ENCODE measurements around the gene WNT1.

Gene WNT1

GRCh38 chr12:48977290-48978281 is 536 bp upstream of the WNT1 start:
- Histone ChIP-seq H3K4me3 (ENCODE audit: low read length) (no peak overlapping the region; the same call in none of the 2 replicates), H3K9me3 (replicated peaks; ENCODE audit: insufficient read depth, low read length) (no peaks in the 10 kb centered on the region), H3K4me1 (ENCODE audit: low read length) (peaks cover 41% of the 10 kb centered on the region), H3K27me3 (replicated peaks; ENCODE audit: insufficient read depth, low read length) (peaks cover 95% of the 10 kb centered on the region), H3K79me2 (ENCODE audit: low read length) (no peaks in the 10 kb centered on the region), H3F3A (ENCODE audit: insufficient read depth, low read length) (no peaks in the 10 kb centered on the region), H3K36me3 (replicated peaks; ENCODE audit: insufficient read depth, low read length) (no peaks in the 10 kb centered on the region), H3K9me2 (replicated peaks; ENCODE audit: insufficient read depth, low read length) (no peaks in the 10 kb centered on the region), H3K9ac (ENCODE audit: low read length) (no peak overlapping the region), H3K4me2 (ENCODE audit: low read depth, low read length) (peak overlapping the region; percentile 89), H2AFZ (ENCODE audit: low read length) (peak overlapping the region; percentile 46; the same call in 1 of the 2 replicates), H3K27ac (ENCODE audit: low read length) (no peak overlapping the region), H4K20me1 (ENCODE audit: insufficient read depth, low read length) (no peaks in the 10 kb centered on the region)
- peak; percentile 65 for DNase-seq
- peak; percentile 83 for TF ChIP-seq CTCF (IDR thresholded peaks at IDR 0.05; ENCODE audit: low read length)
- no peak for TF ChIP-seq EZH2phosphoT487 (IDR thresholded peaks at IDR 0.05; ENCODE audit: low read length)

DNA sequence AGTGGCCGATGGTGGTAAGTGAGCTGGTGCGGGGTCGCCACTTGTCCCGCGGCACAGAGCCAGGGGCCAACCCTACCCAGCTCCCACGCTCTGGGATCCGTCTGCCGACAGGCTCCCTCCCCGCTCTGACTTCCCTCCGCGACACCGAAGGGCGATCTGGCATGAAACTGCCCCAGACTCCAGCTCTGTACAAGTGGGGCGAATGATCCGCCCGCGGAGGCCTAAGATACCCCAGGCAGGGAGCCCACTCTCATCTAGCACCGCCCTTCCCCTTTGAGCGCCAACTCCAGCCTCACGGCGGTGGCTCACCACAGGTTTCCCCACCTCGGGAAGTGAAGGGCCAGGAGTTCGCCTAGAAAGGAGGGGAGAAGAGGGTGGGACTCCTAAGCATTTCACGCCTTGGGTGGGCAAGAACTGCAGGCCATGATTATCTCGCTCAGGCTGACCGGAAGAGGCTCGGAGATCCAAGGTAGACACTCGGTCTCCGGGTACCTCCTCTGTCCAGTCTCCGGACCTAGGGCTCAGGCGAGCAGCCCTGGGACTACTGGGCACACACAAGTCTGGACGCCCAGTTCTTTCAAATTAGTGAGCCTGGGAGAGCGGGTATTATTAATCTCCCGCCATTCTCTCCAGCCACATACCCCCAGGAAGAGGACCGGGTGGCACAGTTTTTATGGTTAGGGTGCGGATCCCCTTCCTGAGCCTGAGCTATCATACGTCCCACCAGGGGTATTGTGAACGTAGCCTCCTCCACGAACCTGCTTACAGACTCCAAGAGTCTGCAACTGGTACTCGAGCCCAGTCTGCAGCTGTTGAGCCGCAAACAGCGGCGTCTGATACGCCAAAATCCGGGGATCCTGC is 849 bp downstream of the WNT1 start:
- no peaks in the 10 kb centered on the region for H3F3A ChIP-seq (ENCODE audit: insufficient read depth, low read length)
- no peak for TF ChIP-seq CTCF (IDR thresholded peaks at IDR 0.05; ENCODE audit: low read length)
- TF ChIP-seq EZH2 (optimal IDR thresholded peaks at IDR 0.05; ENCODE audit: low read depth, low read length), result peak; percentile 57
- no peak overlapping the region for H3K9ac ChIP-seq (ENCODE audit: low read length)

DNA sequence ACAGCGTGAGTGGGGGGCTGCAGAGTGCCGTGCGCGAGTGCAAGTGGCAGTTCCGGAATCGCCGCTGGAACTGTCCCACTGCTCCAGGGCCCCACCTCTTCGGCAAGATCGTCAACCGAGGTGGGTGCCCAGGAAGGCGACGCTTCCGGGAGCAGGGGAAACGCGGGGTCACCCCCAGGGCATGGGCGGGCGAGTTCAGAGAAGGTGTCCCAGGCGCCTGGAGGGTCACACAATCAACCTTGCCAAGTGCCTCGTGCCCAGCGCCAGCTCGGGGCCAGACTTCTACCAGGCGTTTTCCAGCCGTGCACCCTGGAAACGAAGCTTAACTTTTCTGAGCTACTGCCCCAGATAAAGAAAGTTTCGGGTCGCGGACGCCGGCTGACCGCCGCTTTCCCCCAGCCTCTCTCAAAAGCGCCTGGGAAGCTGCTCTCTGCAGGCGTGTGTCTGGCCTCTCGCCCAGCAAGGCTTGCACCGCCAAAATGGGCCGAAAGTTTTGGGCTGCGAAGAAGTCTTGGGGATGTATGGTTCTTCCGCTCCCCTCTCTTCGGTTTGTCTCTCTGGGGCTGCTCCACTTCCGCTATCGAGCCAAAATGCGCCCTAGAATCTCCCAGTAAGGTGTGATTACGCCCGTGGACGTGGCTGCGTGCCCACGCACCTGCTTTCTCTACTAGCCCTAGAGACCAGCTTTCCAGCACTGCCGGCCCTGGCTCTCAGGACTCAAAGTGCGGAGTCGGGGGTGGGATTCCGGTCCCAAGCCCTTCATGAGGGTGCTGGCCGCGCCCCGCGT is 1.7 kb downstream of the WNT1 start:
- Histone ChIP-seq H3K4me3 (ENCODE audit: low read length) (peak overlapping the region; percentile 52), H3K4me2 (ENCODE audit: low read depth, low read length) (peak overlapping the region; percentile 89), H3K9ac (ENCODE audit: low read length) (no peak overlapping the region), H3K27ac (ENCODE audit: low read length) (no peak overlapping the region), H3K27me3 (replicated peaks; ENCODE audit: insufficient read depth, low read length) (peaks cover 93% of the 10 kb centered on the region), H3K9me2 (replicated peaks; ENCODE audit: insufficient read depth, low read length) (no peaks in the 10 kb centered on the region), H3K9me3 (replicated peaks; ENCODE audit: insufficient read depth, low read length) (no peaks in the 10 kb centered on the region), H3K4me1 (ENCODE audit: low read length) (peaks cover 41% of the 10 kb centered on the region), H3F3A (ENCODE audit: insufficient read depth, low read length) (no peaks in the 10 kb centered on the region), H2AFZ (ENCODE audit: low read length) (peak overlapping the region; percentile 46), H3K36me3 (replicated peaks; ENCODE audit: insufficient read depth, low read length) (no peaks in the 10 kb centered on the region), H4K20me1 (ENCODE audit: insufficient read depth, low read length) (no peaks in the 10 kb centered on the region), H3K79me2 (ENCODE audit: low read length) (no peaks in the 10 kb centered on the region)
- DNase-seq, result no peak
- TF ChIP-seq EZH2 (optimal IDR thresholded peaks at IDR 0.05; ENCODE audit: low read depth, low read length), result no peak
- no peak for TF ChIP-seq CTCF (IDR thresholded peaks at IDR 0.05; ENCODE audit: low read length)
- no peak for TF ChIP-seq EZH2phosphoT487 (IDR thresholded peaks at IDR 0.05; ENCODE audit: low read length)

More for the DNA sequence above, 849 bp downstream of the WNT1 start:
- Histone ChIP-seq H3K36me3 (replicated peaks; ENCODE audit: insufficient read depth, low read length) (no peaks in the 10 kb centered on the region), H3K27me3 (replicated peaks; ENCODE audit: insufficient read depth, low read length) (peaks cover 93% of the 10 kb centered on the region), H3K9me3 (replicated peaks; ENCODE audit: insufficient read depth, low read length) (no peaks in the 10 kb centered on the region), H3K9me2 (replicated peaks; ENCODE audit: insufficient read depth, low read length) (no peaks in the 10 kb centered on the region), H3K4me3 (ENCODE audit: low read length) (peak overlapping the region; percentile 52), H3K4me2 (ENCODE audit: low read depth, low read length) (peak overlapping the region; percentile 89), H3K79me2 (ENCODE audit: low read length) (no peaks in the 10 kb centered on the region), H3K4me1 (ENCODE audit: low read length) (peaks cover 41% of the 10 kb centered on the region), H3K27ac (ENCODE audit: low read length) (no peak overlapping the region), H2AFZ (ENCODE audit: low read length) (peak overlapping the region; percentile 46; the same call in 1 of the 2 replicates), H4K20me1 (ENCODE audit: insufficient read depth, low read length) (no peaks in the 10 kb centered on the region)
- no peak for DNase-seq
